Measurements from ENCODE around the gene SNX24. TPM values are rescaled to one million over a fixed set of nuclear protein-coding genes. Genes with fewer than 3 reads are reported as not detected.

The SNX24 gene, protein sequence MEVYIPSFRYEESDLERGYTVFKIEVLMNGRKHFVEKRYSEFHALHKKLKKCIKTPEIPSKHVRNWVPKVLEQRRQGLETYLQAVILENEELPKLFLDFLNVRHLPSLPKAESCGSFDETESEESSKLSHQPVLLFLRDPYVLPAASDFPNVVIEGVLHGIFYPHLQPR
- 10 to 100 TPM; 13.1 to 23.1 TPM for total RNA-seq
- polyA plus RNA-seq (ENCODE audit: insufficient read depth, low read depth, low replicate concordance): 25.8 TPM
- long read RNA-seq, donor 1, transcript SNX24-201 (7 exons, 2,158 nt): major isoform, 11 of 11 reads
- long read RNA-seq, donor 1, partial matches to known transcripts: 0 of 11 reads
- long read RNA-seq, donor 1, other reads (novel, unspliced or antisense): 0 of 11 reads
- long read RNA-seq, donor 2, partial matches to known transcripts: 0 of 14 reads
- long read RNA-seq, donor 2, other reads (novel, unspliced or antisense): 8 of 14 reads

DNA sequence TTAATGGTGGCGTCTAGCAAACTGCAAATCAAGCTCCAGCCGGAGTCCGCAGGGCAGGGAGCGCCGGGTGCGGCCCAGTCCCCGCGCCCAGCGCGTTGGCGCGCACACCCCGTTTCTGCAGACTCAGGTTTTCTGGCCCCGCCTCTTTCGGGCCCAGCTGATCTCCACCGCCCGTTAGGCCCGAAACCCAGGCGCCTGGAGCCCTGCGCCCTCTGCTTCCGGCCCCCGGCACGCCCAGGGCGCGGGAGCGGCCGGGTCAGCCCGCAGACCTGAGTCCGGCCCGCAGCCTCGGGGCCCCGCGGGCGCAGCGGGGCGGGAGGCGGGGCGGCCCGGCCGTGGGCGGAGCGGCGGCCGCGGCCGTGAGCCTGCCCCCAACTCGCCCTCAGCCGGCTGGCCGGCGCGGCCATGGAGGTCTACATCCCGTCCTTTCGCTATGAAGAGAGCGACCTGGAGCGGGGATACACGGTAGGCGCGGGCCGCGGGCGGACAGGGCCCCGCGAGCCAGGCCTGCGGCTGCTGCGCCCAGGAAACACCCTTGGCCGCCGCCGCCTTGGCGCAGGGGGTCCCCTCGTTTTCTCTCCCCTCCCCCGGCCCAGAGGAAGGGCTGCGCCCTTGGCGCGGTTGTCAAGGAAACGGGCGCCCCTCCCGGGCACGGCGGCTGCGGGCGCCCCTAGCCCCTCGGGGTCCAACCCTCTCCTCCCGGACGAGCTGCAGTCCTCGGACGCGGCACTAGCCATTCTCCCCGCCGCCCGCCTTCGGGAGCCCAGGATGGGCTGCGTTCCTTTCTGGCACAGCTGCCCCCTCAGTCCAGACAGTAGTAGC is at the start of gene SNX24:
TSS of gene SNX24 (plus strand) at position 385 of the 822 bp plus-strand sequence. CDS start at position 406, 21 bp downstream.
- Histone ChIP-seq H3K4me3 (peak within 1 kb of the TSS; percentile 72 to 87), H3K27ac (peak within 1 kb of the TSS; percentile 76 to 88)

DNA sequence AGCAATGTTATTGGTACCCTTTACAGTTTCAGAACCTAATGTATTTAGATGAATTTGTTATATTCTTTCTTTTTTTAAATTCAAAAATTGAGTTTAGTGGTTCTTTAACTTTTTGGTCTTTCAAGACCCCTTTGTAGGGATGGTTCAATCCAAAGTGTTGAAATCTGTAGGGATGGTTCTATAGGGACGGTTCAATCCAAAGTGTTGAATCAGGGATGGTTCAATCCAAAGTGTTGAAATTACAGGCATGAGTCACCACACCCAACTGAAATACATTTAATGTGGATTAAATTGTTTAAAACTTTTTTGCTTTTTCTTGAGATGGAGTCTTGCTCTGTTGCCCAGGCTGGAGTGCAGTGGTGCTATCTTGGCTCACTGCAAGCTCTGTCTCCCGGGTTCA is 39.9 kb upstream of the SNX24 start:
- no peaks in the 10 kb centered on the region for H3K36me3 ChIP-seq (ENCODE audit: low read depth, missing control alignments)
- H3K4me1 ChIP-seq: no peaks in the 10 kb centered on the region
- H3K27ac ChIP-seq: no peak overlapping the region
- TF ChIP-seq, protein P1, sequence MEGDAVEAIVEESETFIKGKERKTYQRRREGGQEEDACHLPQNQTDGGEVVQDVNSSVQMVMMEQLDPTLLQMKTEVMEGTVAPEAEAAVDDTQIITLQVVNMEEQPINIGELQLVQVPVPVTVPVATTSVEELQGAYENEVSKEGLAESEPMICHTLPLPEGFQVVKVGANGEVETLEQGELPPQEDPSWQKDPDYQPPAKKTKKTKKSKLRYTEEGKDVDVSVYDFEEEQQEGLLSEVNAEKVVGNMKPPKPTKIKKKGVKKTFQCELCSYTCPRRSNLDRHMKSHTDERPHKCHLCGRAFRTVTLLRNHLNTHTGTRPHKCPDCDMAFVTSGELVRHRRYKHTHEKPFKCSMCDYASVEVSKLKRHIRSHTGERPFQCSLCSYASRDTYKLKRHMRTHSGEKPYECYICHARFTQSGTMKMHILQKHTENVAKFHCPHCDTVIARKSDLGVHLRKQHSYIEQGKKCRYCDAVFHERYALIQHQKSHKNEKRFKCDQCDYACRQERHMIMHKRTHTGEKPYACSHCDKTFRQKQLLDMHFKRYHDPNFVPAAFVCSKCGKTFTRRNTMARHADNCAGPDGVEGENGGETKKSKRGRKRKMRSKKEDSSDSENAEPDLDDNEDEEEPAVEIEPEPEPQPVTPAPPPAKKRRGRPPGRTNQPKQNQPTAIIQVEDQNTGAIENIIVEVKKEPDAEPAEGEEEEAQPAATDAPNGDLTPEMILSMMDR (IDR thresholded peaks at IDR 0.05): no peak
- no peak for TF ChIP-seq POLR2A (IDR thresholded peaks at IDR 0.05)
- no peak overlapping the region for H3K4me3 ChIP-seq
- intact Hi-C loops (cut with DNase I; ENCODE audit: low total_unique reads): no loop called here
- no peaks in the 10 kb centered on the region for H3K27me3 ChIP-seq
- 95 to 100% methylated on average over 2 of the region's 2 CpGs for WGBS, 2 donors
- DNase-seq: no peak
- H3K9me3 ChIP-seq: no peaks in the 10 kb centered on the region

More for the DNA sequence above, at the start of gene SNX24:
- H3K27me3 ChIP-seq: no peaks in the 10 kb centered on the region
- H3K4me1 ChIP-seq: peaks cover 5% of the 10 kb centered on the region
- intact Hi-C loops (cut with DNase I; ENCODE audit: low total_unique reads): no loop called here
- no peaks in the 10 kb centered on the region for H3K9me3 ChIP-seq
- peak; percentile 83 for DNase-seq
- WGBS, 2 donors: 0% methylated on average over 25 to 54 of the region's 92 CpGs
- TF ChIP-seq POLR2A (IDR thresholded peaks at IDR 0.05): no peak
- no peaks in the 10 kb centered on the region for H3K36me3 ChIP-seq (ENCODE audit: low read depth, missing control alignments)

DNA sequence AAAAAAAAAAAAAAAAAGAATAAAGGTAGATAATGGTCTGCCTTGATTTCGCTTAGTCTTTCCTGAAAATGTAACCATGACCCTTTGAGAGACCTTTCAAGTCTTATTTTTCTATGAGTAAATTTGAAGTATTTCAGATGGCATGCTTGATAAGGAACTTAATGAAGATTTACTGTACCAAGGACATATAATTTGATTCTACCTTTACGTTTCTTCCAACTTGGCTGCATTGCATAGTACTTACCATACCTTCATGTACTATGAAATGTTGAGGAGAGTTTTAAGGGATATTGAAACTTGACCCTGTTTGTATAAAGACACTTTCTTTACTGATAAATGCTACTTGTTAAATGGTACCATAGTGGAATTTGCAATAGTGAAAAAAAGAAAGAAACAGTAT is 35.0 kb upstream of the SNX24 start:
- intact Hi-C loops (cut with DNase I; ENCODE audit: low total_unique reads): no loop called here
- WGBS, 2 donors: 84 to 95% methylated on average over 2 of the region's 2 CpGs
- no peaks in the 10 kb centered on the region for H3K9me3 ChIP-seq
- no peak overlapping the region for H3K4me3 ChIP-seq
- H3K27me3 ChIP-seq: no peaks in the 10 kb centered on the region
- H3K4me1 ChIP-seq: no peaks in the 10 kb centered on the region
- TF ChIP-seq, protein P1 (IDR thresholded peaks at IDR 0.05): no peak
- TF ChIP-seq POLR2A (IDR thresholded peaks at IDR 0.05): no peak
- H3K27ac ChIP-seq: no peak overlapping the region
- H3K36me3 ChIP-seq (ENCODE audit: low read depth, missing control alignments): no peaks in the 10 kb centered on the region
- no peak for DNase-seq

DNA sequence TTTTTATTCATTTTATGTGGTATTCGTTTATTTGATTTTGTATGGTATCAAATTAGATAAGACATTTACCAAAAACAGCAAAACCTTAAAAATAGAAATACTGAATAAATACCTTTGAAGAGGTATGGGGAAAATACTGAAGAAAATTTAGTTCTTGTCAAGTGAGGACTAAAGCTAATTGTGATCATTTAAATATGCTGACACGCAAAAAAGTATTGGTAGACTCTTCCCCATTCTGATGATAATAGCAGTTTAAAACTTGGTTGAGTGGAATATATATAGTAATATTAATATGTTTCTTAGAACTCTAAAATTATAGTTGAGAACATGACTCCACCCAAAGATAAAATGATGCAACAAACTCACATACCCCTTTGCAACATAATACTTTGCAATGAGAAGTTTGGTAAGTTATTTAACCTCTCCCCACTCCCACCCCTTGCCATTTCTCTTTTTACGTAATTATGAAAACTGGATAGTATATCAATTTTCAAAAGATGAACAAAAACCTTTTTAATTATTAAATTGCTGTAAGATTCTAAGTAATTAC is 30.1 kb upstream of the SNX24 start:
- no peak overlapping the region for H3K27ac ChIP-seq
- TF ChIP-seq POLR2A (IDR thresholded peaks at IDR 0.05): no peak
- TF ChIP-seq, protein P1 (IDR thresholded peaks at IDR 0.05): no peak
- H3K4me1 ChIP-seq: no peaks in the 10 kb centered on the region
- H3K36me3 ChIP-seq (ENCODE audit: low read depth, missing control alignments): no peaks in the 10 kb centered on the region
- DNase-seq: no peak
- intact Hi-C loops (cut with DNase I; ENCODE audit: low total_unique reads): no loop called here
- H3K4me3 ChIP-seq: no peak overlapping the region
- H3K9me3 ChIP-seq: no peaks in the 10 kb centered on the region
- 91 to 96% methylated on average over 3 of the region's 3 CpGs for WGBS, 2 donors
- no peaks in the 10 kb centered on the region for H3K27me3 ChIP-seq

DNA sequence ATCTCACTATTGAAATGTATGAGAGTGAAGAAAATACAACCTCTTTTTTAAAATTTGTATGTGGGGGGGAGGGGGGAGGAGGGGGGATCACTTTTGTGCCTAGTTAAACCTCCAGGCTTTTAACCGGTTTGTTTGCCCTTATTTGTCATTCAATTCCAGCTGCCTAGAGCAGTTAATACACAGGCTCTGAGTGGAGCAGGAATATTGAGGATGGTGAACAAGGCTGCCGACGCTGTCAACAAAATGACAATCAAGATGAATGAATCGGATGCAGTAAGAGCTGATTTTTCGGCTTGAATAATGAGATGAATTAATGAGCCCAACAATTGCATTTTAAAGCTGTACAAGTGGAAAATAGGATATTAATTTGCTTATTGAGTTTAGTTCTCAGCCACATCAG is 28.7 kb upstream of the SNX24 start:
- TF ChIP-seq, protein P1 (IDR thresholded peaks at IDR 0.05): no peak
- TF ChIP-seq POLR2A (IDR thresholded peaks at IDR 0.05): no peak
- no peaks in the 10 kb centered on the region for H3K4me1 ChIP-seq
- H3K27me3 ChIP-seq: no peaks in the 10 kb centered on the region
- no peak overlapping the region for H3K27ac ChIP-seq
- no peak for DNase-seq
- no peaks in the 10 kb centered on the region for H3K9me3 ChIP-seq
- 87 to 91% methylated on average over 5 of the region's 5 CpGs for WGBS, 2 donors
- no peak overlapping the region for H3K4me3 ChIP-seq
- intact Hi-C loops (cut with DNase I; ENCODE audit: low total_unique reads): no loop called here
- no peaks in the 10 kb centered on the region for H3K36me3 ChIP-seq (ENCODE audit: low read depth, missing control alignments)
